Spleen (tissue), 7 donors: ENCODE results near the gene CACNA2D1.

Source experiments
- CTCF ChIP-seq, 11 experiments: fragments of 200-600 bp in 7 of 11; fragments of 450-650 bp in 4 of 11; sonication (generic) in 4 of 11; IDR thresholded peaks in 8 of 11; conservative IDR thresholded peaks in 3 of 11; 1 replicate in 7 of 11; 2 replicates in 4 of 11; pipeline versions ENCODE4 v1.4.0 to v1.8.0; 2016 to 2021; ENCODE audit warnings: antibody characterized with exemption in 11 of 11, inconsistent platforms in 4 of 11, mild to moderate bottlenecking in 1 of 11
- POLR2A ChIP-seq, 3 donors: fragments of 450-650 bp; IDR thresholded peaks; one replicate each; pipeline ENCODE4 v1.5.1; 2017; ENCODE audit warnings: antibody characterized with exemption in 3 of 3, mild to moderate bottlenecking in 1 of 3
- POLR2AphosphoS5 ChIP-seq, 3 donors: sonication (generic); formaldehyde crosslinking; IDR thresholded peaks; one replicate each; pipeline ENCODE4 v1.5.1; 2017; ENCODE audit warnings: antibody characterized with exemption in 3 of 3
- donor health status: DM: no; HTN: no; CAD: no; lungs with moderate emphysema.
- donor health status: DM: no; HTN: no; CAD: no.
- donor health status: DM: no; HTN: no; CAD: no.

GRCh38 chr7:82049891-82050533 is 393.6 kb downstream of the CACNA2D1 start:
- TF ChIP-seq POLR2A (IDR thresholded peaks at IDR 0.05) (no peak), CTCF (IDR thresholded peaks at IDR 0.05 in 8 of 11, conservative IDR thresholded peaks at IDR 0.05 in 3 of 11) (no peak), POLR2AphosphoS5 (IDR thresholded peaks at IDR 0.05) (no peak)
